HCT116 (cell line): ENCODE data around the gene SUSD6. TPM values are rescaled to one million over a fixed set of nuclear protein-coding genes. Genes with fewer than 3 reads are reported as not detected.
"Not testable (repeated sequence)": the region's sequence is repeated elsewhere in the genome, so short reads cannot be mapped to it uniquely, and the experiment has no call there.

Source experiments
- ATAC-seq: fragments of 200-7000 bp; cut with Tn5 transposase; 2 replicates; pipeline ENCODE4 v1.9.1; 2020; ENCODE audit warnings: mild to moderate bottlenecking, moderate library complexity
- BruUV-seq: library from RNA; stranded (reverse); fragments of 400-500 nt; replicated peaks from 2 replicates; lab custom pipeline; 2021; lab: Mats Ljungman, UMichigan
- CTCF ChIA-PET: fragments of 300-600 bp; sonication (Branson Sonifier 250); formaldehyde crosslinking; loops from one replicate; lab custom pipeline; 2021; ENCODE audit warnings: antibody characterized with exemption; lab: Charles Lee
- POLR2A ChIA-PET: fragments of 300-600, 350-600 bp; sonication (Branson Sonifier 250); formaldehyde crosslinking; loops from one replicate; lab custom pipeline; 2021; ENCODE audit warnings: antibody characterized with exemption; lab: Charles Lee
- RAD21 ChIA-PET, 2 experiments: fragments of 300-600 bp; sonication (Branson Sonifier 250); formaldehyde crosslinking; loops; one replicate each; lab custom pipeline; 2023; ENCODE audit warnings: low total read pairs in 2 of 2; ENCODE audit not compliant: uncharacterized antibody in 2 of 2, unreplicated experiment in 2 of 2, low non-redundant PET in 1 of 2; lab: Charles Lee
- DNase-seq: peaks from one replicate; pipeline ENCODE4 v3.0.0-alpha.2; 2010; ENCODE audit warnings: low read depth, low spot score
- H2AFZ ChIP-seq: fragments of 200-600 bp; shearing (Covaris generic), sonication (generic); 2 replicates; pipeline ENCODE4 v1.6.1; 2017; ENCODE audit warnings: low read depth, mixed run types, mixed read lengths, antibody characterized with exemption, low read length; ENCODE audit not compliant: poor library complexity, severe bottlenecking
- H3K27ac ChIP-seq: 2 replicates; pipeline ENCODE4 v1.5.1; 2012; ENCODE audit warnings: low read depth, low read length
- H3K27me3 ChIP-seq: fragments of 200-600 bp; sonication (generic); 2 replicates; pipeline ENCODE4 v1.6.1; 2016; ENCODE audit warnings: mixed run types, low read length, mixed read lengths; ENCODE audit not compliant: insufficient read depth
- H3K36me3 ChIP-seq, 2 experiments: fragments of 200-500 bp in 1 of 2; fragments of 200-600 bp in 1 of 2; sonication (Bioruptor generic) in 1 of 2; sonication (generic) in 1 of 2; 2 replicates each; pipeline versions ENCODE4 v1.5.1 to v1.6.1; 2014 to 2016; ENCODE audit warnings: low read length in 2 of 2, inconsistent platforms in 1 of 2, mixed read lengths in 1 of 2, mixed run types in 1 of 2; ENCODE audit not compliant: insufficient read depth in 2 of 2, control insufficient read depth in 1 of 2
- H3K4me1 ChIP-seq, 2 experiments: fragments of 200-600 bp in 1 of 2; sonication (generic) in 1 of 2; 2 replicates each; pipeline versions ENCODE4 v1.5.1 to v1.6.1; 2012 to 2017; ENCODE audit warnings: low read length in 2 of 2, inconsistent platforms in 1 of 2, mild to moderate bottlenecking in 1 of 2, mixed read lengths in 1 of 2, mixed run types in 1 of 2, moderate library complexity in 1 of 2; ENCODE audit not compliant: insufficient read depth in 2 of 2, control insufficient read depth in 1 of 2
- H3K4me2 ChIP-seq: fragments of 200-600 bp; sonication (generic); 2 replicates; pipeline ENCODE4 v1.6.1; 2017; ENCODE audit warnings: mixed run types, low read length, mixed read lengths
- H3K4me3 ChIP-seq, 2 experiments: fragments of 200-600 bp in 1 of 2; sonication (generic) in 1 of 2; replicated peaks in 1 of 2; 2 replicates each; pipeline ENCODE4 v1.5.1; 2011 to 2016; ENCODE audit warnings: low read length in 2 of 2, control low read depth in 1 of 2, low read depth in 1 of 2, mild to moderate bottlenecking in 1 of 2, mixed read lengths in 1 of 2, mixed run types in 1 of 2
- H3K79me2 ChIP-seq: fragments of 200-600 bp; sonication (generic); 2 replicates; pipeline ENCODE4 v1.6.1; 2017; ENCODE audit warnings: mild to moderate bottlenecking, mixed run types, low read length, moderate library complexity, mixed read lengths; ENCODE audit not compliant: insufficient read depth
- H3K9ac ChIP-seq: fragments of 200-600 bp; sonication (generic); 2 replicates; pipeline ENCODE4 v1.6.1; 2016; ENCODE audit warnings: low read length, mixed read lengths
- H3K9me2 ChIP-seq: fragments of 200-600 bp; sonication (generic), shearing (Covaris generic); 2 replicates; pipeline ENCODE4 v1.6.1; 2017; ENCODE audit warnings: mixed run types, mild to moderate bottlenecking, moderate library complexity; ENCODE audit not compliant: insufficient read depth
- H3K9me3 ChIP-seq, 2 experiments: fragments of 200-500 bp in 1 of 2; fragments of 200-600 bp in 1 of 2; sonication (Bioruptor generic) in 1 of 2; sonication (generic) in 1 of 2; 2 replicates each; pipeline ENCODE4 v1.6.1; 2014 to 2017; ENCODE audit warnings: low read length in 2 of 2, mixed read lengths in 2 of 2, inconsistent platforms in 1 of 2, low read depth in 1 of 2, mild to moderate bottlenecking in 1 of 2, mixed run types in 1 of 2, moderate library complexity in 1 of 2; ENCODE audit not compliant: control insufficient read depth in 1 of 2, insufficient read depth in 1 of 2
- H4K20me1 ChIP-seq: fragments of 200-600 bp; sonication (generic), shearing (Covaris generic); 2 replicates; pipeline ENCODE4 v1.6.1; 2017; ENCODE audit warnings: mixed run types, mild to moderate bottlenecking, moderate library complexity; ENCODE audit not compliant: insufficient read depth
- ELF1 ChIP-seq: IDR thresholded peaks from 2 replicates; pipeline ENCODE4 v1.6.1; 2012; ENCODE audit warnings: low read depth, borderline replicate concordance
- POLR2A ChIP-seq: IDR thresholded peaks from 2 replicates; pipeline ENCODE4 v1.7.0; 2011; ENCODE audit warnings: borderline replicate concordance; ENCODE audit not compliant: insufficient read depth, insufficient read length; ENCODE audit errors: extremely low read depth
- SIN3A ChIP-seq: IDR thresholded peaks from 2 replicates; pipeline ENCODE4 v1.6.1; 2012; ENCODE audit warnings: low read depth
- TCF7L2 ChIP-seq: IDR thresholded peaks from 2 replicates; pipeline ENCODE4 v1.7.0; 2011; ENCODE audit warnings: borderline replicate concordance, inconsistent platforms; ENCODE audit not compliant: insufficient read depth, insufficient read length; ENCODE audit errors: extremely low read depth
- ZNF274 ChIP-seq: fragments of 200-500 bp; sonication (Bioruptor generic); IDR thresholded peaks from 2 replicates; pipeline ENCODE4 v1.6.1; 2014; ENCODE audit warnings: mild to moderate bottlenecking, low read depth, low read length, inconsistent platforms
- intact Hi-C: fragments of 100-400 bp; cut with micrococcal nuclease; formaldehyde crosslinking; loops from 2 replicates; pipeline ENCODE4 v1.10.0; 2022
- total RNA-seq: library from RNA; stranded (reverse); gene quantifications from one replicate; pipeline ENCODE4 v1.2.1, GENCODE V29; 2021; ENCODE audit not compliant: unreplicated experiment

The SUSD6 gene
- total RNA-seq, 1 experiment from 2014 or later, result 6.4 TPM

DNA sequence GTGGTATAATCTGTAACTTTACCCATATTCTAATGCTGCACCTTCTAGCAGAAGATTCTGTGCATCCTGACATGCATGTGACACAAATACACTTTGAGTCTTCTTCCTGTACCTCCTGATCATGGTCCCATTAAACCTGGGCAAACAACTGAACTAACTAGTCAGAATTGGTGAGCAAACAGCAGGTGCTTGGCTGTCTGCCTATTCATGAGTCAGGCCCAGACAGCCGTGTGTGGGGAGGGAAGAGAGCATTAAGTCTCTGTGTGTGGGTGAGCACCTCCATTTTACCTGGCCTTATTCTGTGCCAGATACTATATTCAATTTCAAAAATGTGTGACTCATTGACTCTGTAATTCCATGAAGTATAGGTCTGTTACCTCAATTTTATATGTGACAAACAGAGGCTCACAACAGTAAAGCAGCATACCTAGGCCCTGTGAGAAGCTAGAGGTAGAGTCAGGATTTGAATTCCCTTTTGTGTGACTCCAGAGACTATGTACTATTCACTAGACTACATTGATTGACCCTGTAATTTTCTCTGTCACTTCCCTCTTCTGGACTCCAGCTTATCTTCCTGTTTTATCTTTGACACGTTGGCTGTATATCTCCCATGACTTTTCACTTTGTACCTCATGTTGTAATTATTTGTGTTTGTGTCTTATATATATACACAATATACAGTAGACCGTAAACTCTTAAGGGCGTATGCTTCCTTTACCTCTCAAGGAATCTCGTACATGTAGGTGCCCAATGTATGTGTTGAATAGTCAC, 32.2 kb downstream of the SUSD6 start (continued):
- TF ChIP-seq ELF1 (no peak), ZNF274 (no peak), TCF7L2 (no peak)

DNA sequence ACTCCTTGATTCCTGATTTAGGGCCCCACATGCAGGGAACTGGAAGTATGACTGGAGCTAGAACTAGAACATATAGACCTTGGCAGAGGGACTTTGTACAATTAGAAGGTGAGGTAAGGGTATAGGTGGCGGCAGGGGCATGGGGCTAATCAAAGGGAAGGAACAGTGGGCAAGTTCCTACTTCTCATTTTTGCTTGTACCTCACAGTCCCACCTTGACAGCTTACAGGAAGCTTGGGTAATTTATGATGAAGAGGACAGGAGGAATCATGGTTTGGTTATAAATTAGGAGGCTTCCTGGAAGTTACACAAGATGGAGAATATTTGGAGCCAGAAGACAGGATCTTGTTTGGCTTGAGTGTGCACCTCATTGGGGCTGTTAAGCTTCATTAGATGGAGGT, 33.4 kb downstream of the SUSD6 start:
- Histone ChIP-seq H4K20me1 (no peaks in the 10 kb centered on the region), H3K9ac (no peak overlapping the region), H3K9me2 (no peaks in the 10 kb centered on the region), H3K4me2 (no peak overlapping the region), H3K79me2 (no peaks in the 10 kb centered on the region), H3K4me1 (peaks cover 17 to 30% of the 10 kb centered on the region in 2 experiments), H3K27me3 (no peaks in the 10 kb centered on the region), H3K27ac (no peak overlapping the region), H3K36me3 (no peaks in the 10 kb centered on the region), H3K9me3 (peaks cover 0 to 3% of the 10 kb centered on the region in 2 experiments; a peak in 1 of 4 replicates), H2AFZ (no peak overlapping the region), H3K4me3 (no peak overlapping the region)
- ATAC-seq (no peak), DNase-seq (no peak)
- TF ChIP-seq POLR2A, result no peak
- RAD21 ChIA-PET, result no interaction called here
- intact Hi-C loops, result no loop called here
- BruUV-seq, result no TSS peak
- POLR2A ChIA-PET, result no interaction called here
- CTCF ChIA-PET, result no interaction called here

DNA sequence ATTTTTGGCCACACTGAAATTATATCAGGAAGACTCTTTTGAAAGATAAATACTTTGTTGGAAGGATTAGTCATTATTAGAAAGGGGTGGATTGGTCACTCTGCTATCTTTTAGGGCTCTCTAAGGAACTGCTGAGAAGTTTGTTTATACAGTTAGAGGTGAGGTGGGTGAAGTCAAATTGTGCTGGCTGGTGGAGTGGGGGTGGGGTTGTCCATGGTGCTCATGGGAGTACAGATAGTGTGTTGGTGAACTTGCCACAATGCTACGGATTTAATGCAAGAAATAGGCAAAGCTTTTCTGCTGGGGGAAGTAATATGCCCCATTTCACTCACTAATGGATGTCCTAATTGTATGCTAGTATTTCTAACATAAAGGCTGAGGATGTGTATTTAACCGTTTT, 35.8 kb downstream of the SUSD6 start:
- Histone ChIP-seq H3K27me3 (no peaks in the 10 kb centered on the region), H3K27ac (no peak overlapping the region), H4K20me1 (no peaks in the 10 kb centered on the region), H3K36me3 (no peaks in the 10 kb centered on the region), H2AFZ (no peak overlapping the region), H3K4me3 (no peak overlapping the region), H3K9ac (no peak overlapping the region), H3K4me1 (peaks cover 30 to 47% of the 10 kb centered on the region in 2 experiments), H3K9me3 (no peaks in the 10 kb centered on the region), H3K79me2 (no peaks in the 10 kb centered on the region), H3K9me2 (no peaks in the 10 kb centered on the region), H3K4me2 (no peak overlapping the region)
- TF ChIP-seq SIN3A, result no peak
- intact Hi-C loops, result no loop called here
- ChIA-PET CTCF (no interaction called here), RAD21 (no interaction called here), POLR2A (no interaction called here)
- no peak for DNase-seq
- ATAC-seq, result no peak
- BruUV-seq, result no TSS peak

DNA sequence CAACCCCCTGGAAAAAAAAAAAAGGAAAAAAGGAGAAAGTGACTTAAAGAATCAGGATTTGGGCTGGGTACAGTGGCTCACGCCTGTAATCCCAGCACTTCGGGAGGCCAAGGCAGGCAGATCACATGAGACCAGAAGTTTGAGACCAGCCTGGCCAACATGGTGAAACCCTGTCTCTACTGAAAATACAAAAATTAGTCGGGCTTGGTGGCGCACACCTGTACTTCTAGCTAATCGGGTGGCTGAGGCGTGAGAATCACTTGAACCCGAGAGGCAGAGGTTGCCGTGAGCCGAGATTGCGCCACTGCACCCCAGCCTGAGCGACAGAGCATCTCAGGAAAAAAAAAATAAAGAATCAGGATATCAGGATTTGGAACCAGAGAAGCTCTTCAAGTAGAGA, 36.2 kb downstream of the SUSD6 start:
- H2AFZ ChIP-seq, H3K4me2 ChIP-seq, CTCF ChIA-PET, RAD21 ChIA-PET, H3K27me3 ChIP-seq, H3K27ac ChIP-seq, DNase-seq, H3K9me2 ChIP-seq, H3K9me3 ChIP-seq, H3K4me3 ChIP-seq, ATAC-seq, POLR2A ChIA-PET, H3K9ac ChIP-seq, H4K20me1 ChIP-seq, H3K79me2 ChIP-seq, H3K36me3 ChIP-seq, intact Hi-C loops, BruUV-seq: not testable (repeated sequence)
- peaks cover 33 to 50% of the 10 kb centered on the region in 2 experiments for H3K4me1 ChIP-seq
